ENCODE results near the gene LY6G5B.

DNA sequence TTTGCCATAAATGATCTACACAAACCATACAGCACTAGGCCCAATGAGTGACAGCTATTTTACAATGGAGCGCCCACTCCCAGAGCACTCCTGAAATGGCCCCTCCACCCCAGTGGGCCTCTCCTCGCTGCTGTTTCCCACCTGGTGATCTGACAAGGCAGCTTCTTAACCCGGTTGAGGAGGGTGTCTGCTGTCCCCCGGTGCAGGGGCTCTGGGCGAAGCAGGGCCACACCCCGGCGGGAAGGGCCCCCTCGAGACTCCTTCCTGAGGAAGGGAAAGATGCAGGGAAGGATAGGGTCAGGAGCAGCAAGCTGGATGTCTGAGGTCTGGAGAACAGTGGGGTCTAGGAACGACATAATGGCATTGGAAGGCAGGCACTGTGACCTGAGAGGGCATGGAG lies 23.1 kb downstream of the LY6G5B start:
- TF ChIP-seq, protein P1, sequence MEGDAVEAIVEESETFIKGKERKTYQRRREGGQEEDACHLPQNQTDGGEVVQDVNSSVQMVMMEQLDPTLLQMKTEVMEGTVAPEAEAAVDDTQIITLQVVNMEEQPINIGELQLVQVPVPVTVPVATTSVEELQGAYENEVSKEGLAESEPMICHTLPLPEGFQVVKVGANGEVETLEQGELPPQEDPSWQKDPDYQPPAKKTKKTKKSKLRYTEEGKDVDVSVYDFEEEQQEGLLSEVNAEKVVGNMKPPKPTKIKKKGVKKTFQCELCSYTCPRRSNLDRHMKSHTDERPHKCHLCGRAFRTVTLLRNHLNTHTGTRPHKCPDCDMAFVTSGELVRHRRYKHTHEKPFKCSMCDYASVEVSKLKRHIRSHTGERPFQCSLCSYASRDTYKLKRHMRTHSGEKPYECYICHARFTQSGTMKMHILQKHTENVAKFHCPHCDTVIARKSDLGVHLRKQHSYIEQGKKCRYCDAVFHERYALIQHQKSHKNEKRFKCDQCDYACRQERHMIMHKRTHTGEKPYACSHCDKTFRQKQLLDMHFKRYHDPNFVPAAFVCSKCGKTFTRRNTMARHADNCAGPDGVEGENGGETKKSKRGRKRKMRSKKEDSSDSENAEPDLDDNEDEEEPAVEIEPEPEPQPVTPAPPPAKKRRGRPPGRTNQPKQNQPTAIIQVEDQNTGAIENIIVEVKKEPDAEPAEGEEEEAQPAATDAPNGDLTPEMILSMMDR (IDR thresholded peaks at IDR 0.05): no peak
- TF ChIP-seq POLR2A (IDR thresholded peaks at IDR 0.05): no peak

All from right lobe of liver (tissue), 4 donors.